HG03135 (cell line): ENCODE results near the gene ADAM11.
"Not testable (repeated sequence)": the region's sequence is repeated elsewhere in the genome, so short reads cannot be mapped to it uniquely, and the experiment has no call there.

Source experiments
- ATAC-seq: cut with Tn5 transposase; IDR thresholded peaks from one replicate; pipeline ENCODE4 v1.9.1; 2021; ENCODE audit warnings: mild to moderate bottlenecking, moderate library complexity; ENCODE audit not compliant: unreplicated experiment

The ADAM11 gene

DNA sequence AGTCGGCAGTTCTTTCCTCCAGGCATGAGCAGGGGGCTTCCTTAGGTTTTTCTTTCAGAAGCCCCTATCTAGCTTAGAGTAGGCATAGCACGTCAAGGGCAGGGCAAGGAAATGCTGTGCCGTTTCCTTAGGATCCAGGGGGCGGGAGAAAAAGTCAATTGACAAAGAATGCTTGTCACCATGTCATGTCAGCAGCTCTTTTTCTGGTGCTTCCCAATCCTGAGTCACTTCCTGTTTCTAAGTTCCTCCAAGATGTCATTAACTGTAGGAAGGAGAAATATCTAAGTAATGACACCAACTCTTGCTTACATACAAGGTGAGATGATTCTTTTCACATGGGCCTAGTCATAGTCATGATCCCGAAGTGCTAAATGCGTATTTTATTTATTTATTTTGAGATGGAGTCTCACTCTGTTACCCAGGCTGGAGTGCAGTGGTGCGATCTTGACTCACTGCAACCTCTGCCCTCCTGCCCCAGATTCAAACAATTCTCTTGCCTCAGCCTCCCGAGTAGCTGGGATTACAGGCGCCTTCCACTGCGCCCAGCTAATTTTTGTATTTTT, 36.1 kb downstream of the ADAM11 start:
- no peak for ATAC-seq

DNA sequence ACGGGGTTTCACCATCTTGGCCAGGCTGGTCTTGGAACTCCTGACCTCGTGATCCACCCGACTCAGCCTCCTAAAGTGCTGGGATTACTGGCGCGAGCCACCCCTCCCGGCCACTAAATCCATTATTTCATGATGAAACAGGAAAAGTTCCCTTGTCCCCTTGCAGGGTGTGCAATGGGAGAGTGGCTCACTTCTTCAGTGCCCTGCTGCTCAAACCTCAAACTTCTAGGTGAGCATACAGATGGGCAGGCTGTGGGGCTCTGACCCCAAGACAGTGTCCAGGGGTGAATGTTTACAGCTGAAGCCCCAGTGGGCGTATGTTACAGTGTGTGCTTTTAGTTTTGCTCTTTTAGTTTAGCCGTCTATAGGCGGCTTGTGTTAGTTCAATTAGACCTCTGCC, 36.6 kb downstream of the ADAM11 start:
- no peak for ATAC-seq

DNA sequence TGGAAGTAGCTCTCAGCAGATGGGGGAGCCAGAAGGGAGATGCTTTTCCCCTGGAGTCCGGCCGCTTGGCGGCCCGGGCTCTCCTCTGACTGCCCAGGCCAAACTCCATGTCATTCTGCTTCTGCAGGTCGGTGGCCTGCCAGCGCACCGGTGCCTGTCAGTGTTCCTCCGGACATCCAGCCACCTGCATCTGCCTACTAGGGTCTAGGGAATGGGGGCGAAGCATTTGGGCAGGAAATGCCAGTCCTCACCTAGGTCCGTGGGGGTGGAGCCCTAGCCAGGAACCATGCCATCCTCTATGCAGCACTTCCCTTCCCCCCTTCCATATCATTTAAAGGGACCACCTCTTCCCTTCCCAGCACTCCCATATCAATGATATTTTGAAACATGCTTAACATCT, 37.1 kb downstream of the ADAM11 start:
- no peak for ATAC-seq

DNA sequence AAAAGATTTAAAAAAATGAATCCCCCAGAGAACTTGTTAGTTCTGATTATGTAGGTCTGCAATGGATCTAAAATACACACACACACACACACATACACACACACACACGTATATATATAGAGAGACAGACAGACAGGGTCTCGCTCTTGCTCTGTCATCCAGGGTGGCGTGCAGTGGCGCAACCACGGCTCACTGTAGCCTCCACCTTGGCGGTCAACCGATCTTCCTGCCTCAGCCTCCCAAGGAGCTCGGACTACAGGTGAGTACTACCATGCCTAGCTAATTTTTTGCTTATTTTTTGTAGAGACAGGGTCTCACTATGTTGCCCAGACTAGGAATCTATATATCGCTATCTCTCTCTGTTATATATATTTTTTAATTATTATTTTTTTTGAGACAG, 37.9 kb downstream of the ADAM11 start:
- no peak for ATAC-seq

DNA sequence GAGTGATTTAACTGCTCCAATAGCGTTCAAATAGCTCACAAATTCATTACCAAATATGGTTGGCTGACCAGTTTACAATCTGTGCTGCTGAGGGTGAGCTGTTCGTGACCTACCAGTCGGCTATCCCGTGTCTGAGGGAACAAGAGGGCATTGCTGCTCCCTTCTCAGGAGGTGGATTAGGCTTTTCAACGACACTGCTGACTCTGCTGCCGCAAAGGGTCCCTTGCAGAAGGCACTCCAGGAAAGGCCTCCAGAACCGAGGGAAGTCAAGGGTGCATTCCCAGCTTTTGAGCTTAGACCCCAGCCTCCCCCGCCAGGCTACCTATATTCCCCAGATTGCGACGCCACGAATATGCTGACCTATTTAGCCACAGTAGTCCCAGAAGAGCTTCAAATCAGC, 39.0 kb downstream of the ADAM11 start:
- ATAC-seq, result no peak

DNA sequence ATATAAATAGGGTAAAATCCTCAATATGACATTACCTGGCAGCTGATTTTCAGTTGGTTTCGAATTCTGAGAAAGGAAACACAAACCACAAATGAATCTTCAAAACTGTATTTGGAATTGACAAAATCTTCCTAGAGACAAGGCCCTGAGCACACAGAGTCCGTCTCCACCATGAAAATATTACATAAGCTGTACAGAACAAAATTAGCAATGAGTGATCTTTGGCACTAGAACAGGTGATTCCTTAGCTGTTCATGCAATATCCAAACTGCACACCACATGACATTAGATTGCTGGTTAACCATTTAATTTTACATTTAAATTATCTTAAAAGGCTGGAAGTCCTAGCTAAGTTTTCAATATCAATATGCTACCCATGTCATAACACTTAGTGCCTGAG, 39.6 kb downstream of the ADAM11 start:
- ATAC-seq, result no peak

DNA sequence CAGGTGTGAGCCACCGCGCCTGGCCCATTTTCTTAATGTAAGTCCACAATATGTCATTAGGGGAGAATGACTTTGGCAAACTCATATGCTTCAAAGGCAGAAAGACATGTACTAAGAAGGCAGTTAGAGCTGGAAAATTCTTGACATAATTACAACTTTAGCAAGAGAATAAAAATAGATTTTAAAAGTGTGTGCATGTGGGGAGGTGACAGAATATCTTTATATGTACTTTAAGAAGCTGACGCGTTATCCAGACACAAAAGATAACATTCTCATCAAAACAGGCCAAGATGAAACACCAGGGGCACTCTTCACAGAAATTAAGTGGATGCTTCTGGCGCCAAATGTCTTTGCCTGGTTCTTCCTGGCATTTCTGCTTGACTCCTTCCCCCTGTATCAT, 43.1 kb downstream of the ADAM11 start:
- no peak for ATAC-seq

DNA sequence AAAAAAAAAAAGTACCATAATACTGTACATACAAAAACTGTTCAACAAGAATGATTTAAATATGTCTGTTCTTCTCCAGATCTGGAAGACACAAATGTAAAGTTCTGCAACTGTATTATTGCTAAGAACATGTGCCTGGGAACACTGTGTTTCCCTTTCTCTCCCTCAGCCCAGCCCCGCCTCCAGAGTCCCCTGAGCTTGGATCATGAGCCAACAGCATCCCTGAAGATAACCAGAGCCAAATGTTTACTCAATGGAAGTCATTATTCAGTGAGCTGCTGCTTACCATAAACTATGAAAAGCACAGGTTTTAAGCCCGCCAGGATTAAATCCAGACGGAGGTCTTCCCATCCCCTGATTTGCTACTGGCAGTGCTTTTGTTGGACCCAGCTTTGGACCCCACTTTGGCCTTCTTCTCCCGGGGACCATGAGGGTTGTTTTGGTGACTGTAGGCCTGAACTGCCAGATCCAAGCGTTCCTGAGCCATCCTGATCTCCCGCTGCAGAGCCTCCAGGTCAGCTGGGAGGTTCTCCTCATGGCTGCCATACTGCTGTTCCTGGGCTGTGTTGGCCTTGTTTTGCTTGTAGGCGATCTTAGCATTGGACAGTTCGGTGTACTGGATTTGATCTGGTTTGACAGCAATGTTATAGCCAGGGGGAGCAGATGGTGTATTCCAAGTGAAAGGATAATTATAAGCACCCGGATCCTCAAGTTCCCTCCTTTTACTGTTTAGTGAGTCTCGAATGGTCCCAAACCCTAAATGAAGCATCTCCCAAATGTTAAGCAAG, 45.7 kb downstream of the ADAM11 start:
- no peak for ATAC-seq

DNA sequence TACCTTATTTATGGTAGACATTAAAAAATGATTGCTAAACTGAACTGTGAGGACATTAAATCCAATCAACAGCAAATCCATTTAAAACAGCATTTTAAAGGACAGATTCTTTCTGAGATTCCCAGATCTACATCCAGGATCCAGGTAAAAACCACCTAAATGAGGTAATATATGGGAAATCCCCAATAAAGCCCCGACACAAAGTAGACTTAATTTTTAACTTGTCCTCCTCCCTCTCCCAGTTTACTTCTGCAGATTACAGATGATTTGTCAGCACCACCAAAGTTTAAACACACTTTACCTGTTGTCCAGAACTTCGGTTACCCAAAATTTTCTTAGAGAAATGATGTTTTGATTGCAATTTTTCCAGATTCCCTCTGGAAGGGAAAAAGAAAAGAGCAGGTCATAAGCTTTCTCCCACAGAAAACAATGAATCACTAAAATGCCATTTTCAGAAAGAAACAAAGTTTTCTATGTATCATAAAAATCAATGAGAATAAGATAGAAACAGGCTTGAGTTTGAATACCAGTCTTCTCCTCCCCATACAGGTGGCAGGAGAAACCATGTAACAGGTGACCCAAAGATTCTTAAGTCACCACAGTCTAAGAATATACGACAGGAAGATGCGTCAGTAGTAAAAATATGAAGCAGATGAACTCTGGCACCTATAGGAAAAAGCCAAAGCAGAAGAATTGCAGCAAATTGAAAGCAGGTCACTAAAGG, 48.5 kb downstream of the ADAM11 start:
- ATAC-seq, result no peak

DNA sequence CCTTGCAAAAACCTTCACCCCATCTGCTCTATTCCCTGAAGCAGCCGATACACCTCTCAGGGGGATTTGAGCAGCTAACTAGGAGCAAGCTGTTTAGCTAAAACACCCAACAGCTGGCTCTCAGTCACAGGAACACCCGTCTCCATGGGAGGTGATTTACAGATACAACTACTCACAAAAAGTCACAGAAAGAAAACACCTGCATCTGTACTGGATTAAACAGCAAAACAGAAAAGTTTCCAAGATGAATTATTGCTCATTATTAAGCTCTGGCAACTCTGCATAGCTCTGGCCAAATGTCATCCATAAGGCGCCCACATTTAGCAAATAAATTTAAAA, 49.0 kb downstream of the ADAM11 start:
- ATAC-seq, result no peak

DNA sequence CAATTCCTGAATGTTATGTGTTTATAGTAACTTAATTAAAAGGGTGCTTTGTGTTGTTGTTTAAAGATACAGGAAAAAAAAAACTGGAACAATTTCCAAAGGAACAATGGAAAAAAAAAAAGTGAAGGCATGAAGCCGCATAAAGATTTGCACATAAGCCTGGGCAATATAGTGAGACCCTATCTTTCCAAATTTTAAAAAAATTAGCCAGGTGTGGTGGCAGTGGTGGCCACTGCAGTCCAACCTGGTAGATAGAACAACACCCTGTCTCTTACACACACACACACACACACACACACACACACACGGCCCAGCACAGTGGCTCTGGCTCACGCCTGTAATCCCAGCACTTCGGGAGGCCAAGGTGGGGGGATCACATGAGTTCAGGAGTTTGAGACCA, 49.4 kb downstream of the ADAM11 start:
- no peak for ATAC-seq

DNA sequence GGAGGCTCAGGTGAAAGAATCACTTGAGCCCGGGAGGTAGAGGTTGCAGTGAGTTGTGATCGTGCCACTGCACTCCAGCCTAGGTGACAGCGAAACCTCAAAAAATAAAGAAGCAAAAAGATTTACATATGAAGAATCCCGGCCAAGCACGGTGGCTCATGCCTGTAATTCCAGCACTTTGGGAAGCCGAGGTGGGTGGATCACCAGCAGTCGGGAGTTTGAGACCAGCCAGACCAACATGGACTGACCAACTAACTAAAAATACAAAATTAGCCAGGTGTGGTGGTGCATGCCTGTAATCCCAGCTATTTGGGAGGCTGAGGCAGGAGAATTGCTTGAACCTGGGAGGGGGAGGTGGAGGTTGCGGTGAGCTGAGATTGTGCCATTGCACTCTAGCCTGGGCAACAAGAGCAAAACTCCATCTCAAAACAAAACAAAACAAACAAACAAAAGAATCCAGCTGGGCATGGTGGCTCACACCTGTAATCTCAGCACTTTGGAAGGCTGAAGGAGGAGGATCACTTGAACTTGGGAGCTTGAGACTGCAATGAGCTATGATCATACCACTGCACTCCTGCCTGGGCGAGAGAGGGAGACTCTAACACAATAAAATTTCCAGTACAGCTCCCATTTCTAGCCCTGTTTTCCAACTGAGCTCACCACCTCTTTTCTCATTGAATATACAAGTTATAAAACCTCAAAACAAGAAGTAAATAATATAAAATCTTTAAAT, 50.0 kb downstream of the ADAM11 start:
- not testable (repeated sequence) for ATAC-seq

DNA sequence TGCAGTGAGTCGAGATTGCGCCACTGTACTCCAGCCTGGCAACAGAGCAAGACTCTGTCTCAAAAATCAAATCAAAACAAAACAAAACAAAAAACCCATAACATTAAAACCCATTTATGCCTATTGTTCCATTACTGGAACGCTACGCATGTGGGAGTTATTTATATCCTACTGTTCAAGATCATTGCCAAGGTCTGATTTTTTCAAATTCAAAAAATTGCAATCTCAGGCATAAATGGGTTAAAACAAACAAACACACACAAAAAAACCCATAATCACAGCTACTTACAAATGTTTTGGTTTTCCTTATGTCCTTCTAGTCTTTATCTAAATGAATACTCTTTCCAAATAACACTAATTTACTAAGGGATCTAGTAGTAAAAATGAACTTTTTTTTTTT, 53.5 kb downstream of the ADAM11 start:
- ATAC-seq, result no peak

DNA sequence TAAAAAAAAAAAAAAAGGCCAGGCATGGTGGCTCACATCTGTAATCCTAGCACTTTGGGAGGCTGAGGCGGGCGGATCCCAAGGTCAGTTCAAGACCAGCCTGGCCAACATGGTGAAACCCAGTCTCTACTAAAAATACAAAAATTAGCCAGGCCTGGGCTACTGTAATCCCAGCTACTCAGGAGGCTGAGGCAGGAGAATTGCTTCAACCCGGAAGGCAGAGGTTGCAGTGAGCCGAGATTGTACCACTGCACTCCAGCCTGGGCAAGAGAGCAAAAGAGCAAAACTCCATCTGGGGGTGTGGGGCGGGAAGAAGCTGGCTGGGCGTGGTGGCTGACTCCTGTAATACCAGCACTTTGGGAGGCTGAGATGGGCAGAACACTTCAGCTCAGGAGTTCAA, 59.7 kb downstream of the ADAM11 start:
- ATAC-seq, result not testable (repeated sequence)

DNA sequence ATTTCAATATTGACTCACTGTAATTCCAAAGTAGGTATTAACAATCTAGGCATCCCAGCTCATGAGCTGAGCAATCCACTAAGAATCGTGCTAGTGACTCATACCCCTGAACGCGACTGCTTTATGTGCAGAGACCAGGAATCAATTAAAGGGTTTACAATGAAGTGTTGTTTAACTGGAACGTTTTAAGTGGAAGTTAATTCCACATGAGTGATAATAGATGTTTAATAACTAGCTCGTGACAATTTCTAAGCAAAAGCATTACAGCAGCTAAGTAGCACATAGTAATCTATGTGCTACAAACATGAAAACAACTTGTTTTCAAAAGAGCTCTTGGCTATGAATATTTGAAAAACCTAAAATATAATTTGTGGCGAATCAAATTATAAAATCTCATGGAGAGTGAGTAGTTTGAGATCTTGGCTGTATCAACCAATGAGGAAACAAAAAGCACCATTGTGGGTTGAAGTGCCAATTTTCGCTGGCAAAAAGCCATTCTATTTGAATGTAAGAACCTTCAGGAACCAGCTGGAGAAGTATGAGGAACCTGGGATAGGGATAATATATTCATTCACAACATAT, 61.9 kb downstream of the ADAM11 start:
- no peak for ATAC-seq

DNA sequence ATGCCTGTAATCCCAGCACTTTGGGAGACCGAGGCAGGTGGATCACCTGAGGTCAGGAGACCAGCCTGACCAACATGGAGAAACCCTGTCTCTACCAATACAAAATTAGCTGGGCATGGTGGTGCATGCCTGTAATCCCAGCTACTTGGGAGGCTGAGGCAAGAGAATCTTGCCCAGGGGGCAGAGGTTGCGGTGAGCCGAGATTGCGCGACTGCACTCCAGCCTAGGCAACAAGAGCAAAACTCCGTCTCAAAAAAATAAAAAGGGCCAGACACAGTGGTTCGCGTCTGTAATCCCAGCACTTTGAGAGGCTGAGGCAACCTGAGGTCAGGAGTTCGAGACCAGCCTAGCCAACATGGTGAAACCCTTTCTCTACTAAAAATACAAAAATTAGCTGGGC, 66.4 kb downstream of the ADAM11 start:
- ATAC-seq, result not testable (repeated sequence)

DNA sequence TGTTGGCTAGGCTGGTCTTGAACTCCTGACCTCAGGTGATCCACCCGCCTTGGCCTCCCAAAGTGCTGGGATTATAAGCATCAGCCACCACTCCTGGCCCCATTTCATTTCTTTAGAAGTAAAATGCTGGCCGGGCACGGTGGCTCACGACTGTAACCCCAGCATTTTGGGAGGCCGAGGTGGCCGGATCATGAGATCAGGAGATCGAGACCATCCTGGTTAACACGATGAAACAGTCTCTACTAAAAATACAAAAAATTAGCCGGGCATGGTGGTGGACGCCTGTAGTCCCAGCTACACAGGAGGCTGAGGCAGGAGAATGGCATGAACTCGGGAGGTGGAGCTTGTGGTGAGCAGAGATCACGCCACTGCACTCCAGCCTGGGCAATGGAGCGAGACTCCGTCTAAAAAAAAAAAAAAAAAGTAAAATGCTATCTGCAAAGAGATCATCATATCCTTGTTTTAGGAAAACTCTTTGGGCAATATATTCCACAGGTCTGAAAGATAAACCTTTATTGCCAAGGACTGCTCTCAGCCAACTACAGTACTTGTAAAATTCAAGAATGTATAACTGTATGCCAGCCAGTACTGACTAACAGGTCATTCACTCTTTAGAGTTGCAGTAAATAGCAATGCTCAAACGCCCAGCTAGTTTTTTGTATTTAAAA, 67.5 kb downstream of the ADAM11 start:
- ATAC-seq, result no peak

DNA sequence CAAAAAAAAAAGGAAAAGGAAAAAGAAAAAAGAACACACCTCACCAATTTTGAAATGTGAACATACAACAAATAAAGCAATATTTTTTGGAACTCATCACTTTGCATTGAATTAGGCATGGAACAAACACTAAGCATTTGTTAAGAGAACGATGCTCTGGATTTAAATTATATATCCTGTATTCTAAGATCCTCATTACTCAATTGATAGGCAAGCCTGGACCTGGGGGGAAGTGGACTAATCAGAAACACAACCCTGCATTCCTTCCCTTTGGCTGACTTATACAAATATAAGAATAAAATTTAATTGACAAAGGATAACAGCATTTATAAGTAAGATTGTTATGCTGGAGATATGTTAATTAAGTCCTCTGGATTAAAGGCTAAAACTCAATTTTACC, 69.1 kb downstream of the ADAM11 start:
- no peak for ATAC-seq

DNA sequence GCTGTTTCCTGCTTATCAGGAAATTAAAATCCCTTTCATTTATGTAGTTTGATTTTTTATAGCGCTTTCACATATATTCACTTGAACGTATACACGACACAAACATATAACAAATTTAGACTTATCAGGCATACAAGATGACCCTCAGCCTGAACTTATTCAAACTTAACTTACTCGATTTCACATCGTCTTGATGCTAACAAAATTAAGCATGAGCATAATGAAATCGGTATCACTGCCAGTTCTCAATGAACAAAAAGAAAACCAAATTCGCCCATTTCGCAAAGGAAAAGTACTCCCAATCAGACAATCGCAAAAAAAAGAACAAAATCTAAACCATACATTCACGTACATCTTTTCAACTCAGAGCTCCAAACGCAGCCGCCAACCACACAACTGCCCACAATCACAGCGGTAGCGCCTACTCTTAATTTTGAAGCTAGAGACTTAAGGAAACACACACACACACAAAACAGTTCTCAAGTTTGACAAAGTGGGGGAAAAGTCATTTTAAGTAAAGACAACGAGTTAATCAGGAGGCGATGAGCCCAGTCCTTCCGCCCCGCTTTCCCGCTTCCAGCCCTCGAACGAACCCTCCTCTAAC, 70.2 kb downstream of the ADAM11 start:
- no peak for ATAC-seq
